GM12865 (cell line): ENCODE measurements around the gene HAPSTR1.
A peak's percentile ranks its signal among the peaks of the same experiment; 100 is the strongest.

Experiments
- DNase-seq: peaks from one replicate; pipeline ENCODE4 v3.0.0; 2010; ENCODE audit warnings: low read depth
- H3K4me3 ChIP-seq: 2 replicates; pipeline ENCODE4 v1.5.1; 2011; ENCODE audit warnings: mild to moderate bottlenecking, low read depth, low read length, control low read depth
- CTCF ChIP-seq: IDR thresholded peaks from 2 replicates; pipeline ENCODE4 v1.5.1; 2011; ENCODE audit warnings: low read length, control low read depth, low read depth, inconsistent platforms; ENCODE audit not compliant: insufficient read depth; ENCODE audit errors: missing control alignments

The HAPSTR1 gene

GRCh38 chr16:9122342-9122741 is 30.9 kb downstream of the HAPSTR1 start:
- no peak for DNase-seq
- no peak for TF ChIP-seq CTCF
- H3K4me3 ChIP-seq, result no peak overlapping the region

GRCh38 chr16:9122969-9123368 is 31.5 kb downstream of the HAPSTR1 start:
- no peak for TF ChIP-seq CTCF
- DNase-seq, result no peak
- H3K4me3 ChIP-seq, result no peak overlapping the region

GRCh38 chr16:9123401-9123800 is 32.0 kb downstream of the HAPSTR1 start:
- no peak for DNase-seq
- H3K4me3 ChIP-seq, result no peak overlapping the region
- TF ChIP-seq CTCF, result no peak

GRCh38 chr16:9123871-9124270 is 32.4 kb downstream of the HAPSTR1 start:
- TF ChIP-seq CTCF, result no peak
- peak; percentile 38 for DNase-seq
- H3K4me3 ChIP-seq, result no peak overlapping the region

GRCh38 chr16:9124444-9124843 is 33.0 kb downstream of the HAPSTR1 start:
- no peak for TF ChIP-seq CTCF
- DNase-seq, result no peak
- H3K4me3 ChIP-seq, result no peak overlapping the region

GRCh38 chr16:9124908-9125584 is 33.6 kb downstream of the HAPSTR1 start:
- no peak for DNase-seq
- TF ChIP-seq CTCF, result no peak

More at GRCh38 chr16:9124908-9125584, 33.6 kb downstream of the HAPSTR1 start:
- no peak overlapping the region for H3K4me3 ChIP-seq
